ENCODE results near the gene SPPL3.

SPPL3 gene

DNA sequence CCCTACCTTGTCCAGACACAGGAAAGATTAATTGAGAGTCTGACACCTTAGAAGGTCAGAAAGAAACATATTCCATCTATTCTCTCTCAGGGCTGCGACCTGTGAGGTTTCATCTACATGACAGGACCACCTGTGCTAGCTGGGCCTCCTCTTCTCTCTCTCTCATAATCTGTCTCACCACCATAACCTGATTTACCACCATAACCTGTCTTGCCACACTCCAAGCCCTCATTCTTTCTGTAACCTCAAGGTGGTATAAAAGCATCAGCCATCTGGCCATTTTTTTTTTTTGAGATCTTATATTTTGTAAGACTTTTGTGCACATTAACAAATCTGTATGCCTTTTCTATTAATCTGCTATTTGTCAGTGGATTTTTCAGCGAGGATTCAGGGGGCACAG lies 103.0 kb downstream of the SPPL3 start:
- H3K27ac ChIP-seq (replicated peaks) = no peak overlapping the region
- no peak overlapping the region for H3K4me3 ChIP-seq (replicated peaks; ENCODE audit: insufficient read depth, low read length)
- TF ChIP-seq GABPA (IDR thresholded peaks at IDR 0.05; ENCODE audit: low read depth) (no peak), POLR2AphosphoS5 (IDR thresholded peaks at IDR 0.05; ENCODE audit: low read depth) (no peak), SPI1 (IDR thresholded peaks at IDR 0.05; ENCODE audit: borderline replicate concordance, low read depth) (no peak)
- TF ChIP-seq, protein P1, sequence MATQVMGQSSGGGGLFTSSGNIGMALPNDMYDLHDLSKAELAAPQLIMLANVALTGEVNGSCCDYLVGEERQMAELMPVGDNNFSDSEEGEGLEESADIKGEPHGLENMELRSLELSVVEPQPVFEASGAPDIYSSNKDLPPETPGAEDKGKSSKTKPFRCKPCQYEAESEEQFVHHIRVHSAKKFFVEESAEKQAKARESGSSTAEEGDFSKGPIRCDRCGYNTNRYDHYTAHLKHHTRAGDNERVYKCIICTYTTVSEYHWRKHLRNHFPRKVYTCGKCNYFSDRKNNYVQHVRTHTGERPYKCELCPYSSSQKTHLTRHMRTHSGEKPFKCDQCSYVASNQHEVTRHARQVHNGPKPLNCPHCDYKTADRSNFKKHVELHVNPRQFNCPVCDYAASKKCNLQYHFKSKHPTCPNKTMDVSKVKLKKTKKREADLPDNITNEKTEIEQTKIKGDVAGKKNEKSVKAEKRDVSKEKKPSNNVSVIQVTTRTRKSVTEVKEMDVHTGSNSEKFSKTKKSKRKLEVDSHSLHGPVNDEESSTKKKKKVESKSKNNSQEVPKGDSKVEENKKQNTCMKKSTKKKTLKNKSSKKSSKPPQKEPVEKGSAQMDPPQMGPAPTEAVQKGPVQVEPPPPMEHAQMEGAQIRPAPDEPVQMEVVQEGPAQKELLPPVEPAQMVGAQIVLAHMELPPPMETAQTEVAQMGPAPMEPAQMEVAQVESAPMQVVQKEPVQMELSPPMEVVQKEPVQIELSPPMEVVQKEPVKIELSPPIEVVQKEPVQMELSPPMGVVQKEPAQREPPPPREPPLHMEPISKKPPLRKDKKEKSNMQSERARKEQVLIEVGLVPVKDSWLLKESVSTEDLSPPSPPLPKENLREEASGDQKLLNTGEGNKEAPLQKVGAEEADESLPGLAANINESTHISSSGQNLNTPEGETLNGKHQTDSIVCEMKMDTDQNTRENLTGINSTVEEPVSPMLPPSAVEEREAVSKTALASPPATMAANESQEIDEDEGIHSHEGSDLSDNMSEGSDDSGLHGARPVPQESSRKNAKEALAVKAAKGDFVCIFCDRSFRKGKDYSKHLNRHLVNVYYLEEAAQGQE (IDR thresholded peaks at IDR 0.05; ENCODE audit: insufficient replicate concordance, low read depth) = no peak
- TF ChIP-seq, protein P2, sequence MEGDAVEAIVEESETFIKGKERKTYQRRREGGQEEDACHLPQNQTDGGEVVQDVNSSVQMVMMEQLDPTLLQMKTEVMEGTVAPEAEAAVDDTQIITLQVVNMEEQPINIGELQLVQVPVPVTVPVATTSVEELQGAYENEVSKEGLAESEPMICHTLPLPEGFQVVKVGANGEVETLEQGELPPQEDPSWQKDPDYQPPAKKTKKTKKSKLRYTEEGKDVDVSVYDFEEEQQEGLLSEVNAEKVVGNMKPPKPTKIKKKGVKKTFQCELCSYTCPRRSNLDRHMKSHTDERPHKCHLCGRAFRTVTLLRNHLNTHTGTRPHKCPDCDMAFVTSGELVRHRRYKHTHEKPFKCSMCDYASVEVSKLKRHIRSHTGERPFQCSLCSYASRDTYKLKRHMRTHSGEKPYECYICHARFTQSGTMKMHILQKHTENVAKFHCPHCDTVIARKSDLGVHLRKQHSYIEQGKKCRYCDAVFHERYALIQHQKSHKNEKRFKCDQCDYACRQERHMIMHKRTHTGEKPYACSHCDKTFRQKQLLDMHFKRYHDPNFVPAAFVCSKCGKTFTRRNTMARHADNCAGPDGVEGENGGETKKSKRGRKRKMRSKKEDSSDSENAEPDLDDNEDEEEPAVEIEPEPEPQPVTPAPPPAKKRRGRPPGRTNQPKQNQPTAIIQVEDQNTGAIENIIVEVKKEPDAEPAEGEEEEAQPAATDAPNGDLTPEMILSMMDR (IDR thresholded peaks at IDR 0.05; ENCODE audit: insufficient read depth, low read length) = no peak
- no peak for DNase-seq (ENCODE audit: low read depth in 1 of 2, low spot score in 1 of 2)
- no peaks in the 10 kb centered on the region for H3K27me3 ChIP-seq (ENCODE audit: insufficient read depth, poor library complexity, severe bottlenecking)

DNA sequence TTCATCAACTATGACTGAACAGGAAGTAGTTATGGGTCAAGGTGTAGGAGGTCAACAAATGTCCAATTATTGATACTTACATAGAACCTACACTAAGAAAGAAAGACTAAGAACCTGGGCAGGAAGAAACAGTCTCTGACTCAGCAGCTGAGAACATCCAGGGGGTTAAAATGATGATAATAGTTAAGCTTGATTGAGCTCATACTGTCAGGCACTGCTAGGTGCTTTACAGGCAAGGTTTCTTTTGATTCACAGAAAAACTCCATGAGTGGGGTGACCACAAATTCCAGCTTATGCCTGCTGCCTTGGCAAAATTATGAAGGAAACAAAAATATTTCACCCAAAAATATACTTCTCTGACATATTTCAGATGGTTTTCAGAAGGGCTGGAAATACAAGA lies 103.5 kb downstream of the SPPL3 start:
- no peak overlapping the region for H3K4me3 ChIP-seq (replicated peaks; ENCODE audit: insufficient read depth, low read length)
- no peak for DNase-seq (ENCODE audit: low read depth in 1 of 2, low spot score in 1 of 2)
- H3K27ac ChIP-seq (replicated peaks) = no peak overlapping the region
- TF ChIP-seq, protein P2 (IDR thresholded peaks at IDR 0.05; ENCODE audit: insufficient read depth, low read length) = no peak
- TF ChIP-seq POLR2AphosphoS5 (IDR thresholded peaks at IDR 0.05; ENCODE audit: low read depth) (no peak), SPI1 (IDR thresholded peaks at IDR 0.05; ENCODE audit: borderline replicate concordance, low read depth) (no peak), GABPA (IDR thresholded peaks at IDR 0.05; ENCODE audit: low read depth) (no peak)
- TF ChIP-seq, protein P1 (IDR thresholded peaks at IDR 0.05; ENCODE audit: insufficient replicate concordance, low read depth) = no peak
- H3K27me3 ChIP-seq (ENCODE audit: insufficient read depth, poor library complexity, severe bottlenecking) = no peaks in the 10 kb centered on the region

DNA sequence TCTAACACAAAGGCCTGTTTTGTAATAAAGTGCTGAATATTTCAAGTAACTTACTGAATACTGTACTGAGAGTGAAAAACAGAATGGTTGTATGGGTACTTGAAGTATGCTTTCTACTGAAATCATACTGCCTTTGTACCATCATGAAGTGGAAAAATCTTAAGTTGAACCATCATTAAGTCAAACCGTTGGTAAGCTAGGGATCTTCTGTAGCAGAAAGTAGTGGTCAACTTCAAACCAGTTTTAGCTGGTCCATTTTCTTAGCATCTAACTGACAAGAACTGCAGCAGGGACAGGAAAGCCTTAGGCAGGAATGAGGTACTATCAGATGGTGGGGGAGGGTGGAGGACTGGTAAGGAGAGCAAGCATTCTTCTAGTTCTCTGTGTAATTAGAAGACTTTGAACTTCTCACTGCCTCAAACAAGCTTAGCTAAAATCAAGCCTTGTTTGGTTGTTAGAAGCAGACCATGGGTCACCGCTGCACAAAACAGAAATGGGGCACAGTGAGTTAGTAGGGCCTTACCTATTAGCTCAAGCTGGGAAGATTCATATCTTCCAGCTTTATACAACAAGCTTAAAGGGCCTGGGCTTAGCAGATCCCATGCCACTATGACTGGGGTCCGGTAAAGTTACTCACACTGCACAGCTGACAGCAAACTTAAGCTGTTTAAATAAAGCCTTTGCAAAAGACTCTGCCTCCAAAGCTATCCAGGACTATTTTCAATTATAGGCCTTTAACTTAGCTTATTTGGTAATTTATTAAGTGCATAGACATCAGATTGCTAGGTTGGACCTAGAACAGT lies 104.7 kb downstream of the SPPL3 start:
- TF ChIP-seq SPI1 (IDR thresholded peaks at IDR 0.05; ENCODE audit: borderline replicate concordance, low read depth) (no peak), GABPA (IDR thresholded peaks at IDR 0.05; ENCODE audit: low read depth) (no peak), POLR2AphosphoS5 (IDR thresholded peaks at IDR 0.05; ENCODE audit: low read depth) (no peak)
- TF ChIP-seq, protein P2 (IDR thresholded peaks at IDR 0.05; ENCODE audit: insufficient read depth, low read length) = no peak
- TF ChIP-seq, protein P1 (IDR thresholded peaks at IDR 0.05; ENCODE audit: insufficient replicate concordance, low read depth) = no peak
- H3K27ac ChIP-seq (replicated peaks) = no peak overlapping the region
- DNase-seq (ENCODE audit: low read depth in 1 of 2, low spot score in 1 of 2) = no peak
- H3K4me3 ChIP-seq (replicated peaks; ENCODE audit: insufficient read depth, low read length) = no peak overlapping the region
- H3K27me3 ChIP-seq (ENCODE audit: insufficient read depth, poor library complexity, severe bottlenecking) = no peaks in the 10 kb centered on the region

All from HL-60 (cell line).